A204.1 (cell line): Measurements from ENCODE around the gene INSC.
"Not testable (repeated sequence)": the region's sequence is repeated elsewhere in the genome, so short reads cannot be mapped to it uniquely, and the experiment has no call there.

ENCODE experiments used
- FAIRE-seq: peaks from 2 replicates; lab custom pipeline; 2012; peaks lifted over from hg19 to GRCh38; lab: Jason Lieb, UNC

INSC gene, protein sequence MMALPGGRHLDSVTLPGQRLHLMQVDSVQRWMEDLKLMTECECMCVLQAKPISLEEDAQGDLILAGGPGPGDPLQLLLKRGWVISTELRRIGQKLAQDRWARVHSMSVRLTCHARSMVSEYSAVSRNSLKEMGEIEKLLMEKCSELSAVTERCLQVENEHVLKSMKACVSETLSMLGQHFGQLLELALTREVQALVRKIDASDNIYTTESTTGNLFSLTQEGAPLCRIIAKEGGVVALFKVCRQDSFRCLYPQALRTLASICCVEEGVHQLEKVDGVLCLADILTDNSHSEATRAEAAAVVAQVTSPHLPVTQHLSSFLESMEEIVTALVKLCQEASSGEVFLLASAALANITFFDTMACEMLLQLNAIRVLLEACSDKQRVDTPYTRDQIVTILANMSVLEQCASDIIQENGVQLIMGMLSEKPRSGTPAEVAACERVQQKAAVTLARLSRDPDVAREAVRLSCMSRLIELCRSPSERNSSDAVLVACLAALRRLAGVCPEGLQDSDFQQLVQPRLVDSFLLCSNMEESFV

DNA sequence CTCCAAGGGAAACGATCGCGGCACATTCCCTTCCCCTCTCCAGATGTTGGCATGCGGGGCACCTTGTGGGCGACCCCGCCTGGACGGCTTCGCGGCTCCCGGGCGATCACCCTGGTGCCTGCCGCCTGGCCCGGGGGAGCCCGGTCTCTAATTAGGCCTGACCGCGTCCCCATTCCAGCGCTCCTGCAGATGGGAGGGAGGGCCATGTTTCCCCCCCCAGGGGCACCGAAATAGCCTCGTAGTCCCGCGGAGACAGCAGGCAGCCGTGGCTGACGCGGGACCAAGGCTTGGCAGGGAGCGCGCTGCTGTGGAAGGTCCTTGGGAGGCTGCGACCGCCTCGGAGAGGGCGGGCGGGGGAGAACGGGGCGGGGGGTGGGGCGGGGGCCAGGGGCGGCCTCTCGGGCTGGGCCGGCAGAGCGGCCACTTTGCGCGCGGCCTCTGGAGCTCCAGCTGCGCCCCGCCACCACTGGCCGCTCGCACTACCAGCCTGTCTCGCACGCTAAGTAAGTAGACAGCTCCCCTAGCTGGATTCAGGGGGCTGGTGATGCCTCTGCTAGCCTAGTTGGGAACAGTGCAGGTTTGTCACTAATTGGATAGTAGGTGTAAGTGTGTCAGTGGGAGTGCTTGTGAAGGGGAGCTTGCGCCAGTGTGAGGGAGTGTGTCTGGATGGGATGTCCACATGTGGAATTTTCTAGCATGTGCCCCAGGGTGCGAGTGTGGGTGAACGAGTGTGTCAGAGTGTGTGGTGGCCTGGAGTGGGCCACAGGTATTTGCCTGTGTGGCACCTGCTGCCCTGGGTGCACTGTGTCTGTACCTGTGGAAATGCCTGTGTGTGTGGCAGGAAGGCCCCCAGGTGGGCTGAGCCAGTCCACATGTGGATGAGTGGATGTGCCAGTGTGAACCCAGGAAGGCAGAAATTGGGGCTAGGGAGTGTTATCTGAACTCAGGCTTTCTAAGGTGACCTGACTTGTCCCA is at the start of gene INSC:
TSS of gene INSC (plus strand) at position 423 of the 975 bp plus-strand sequence. CDS start 34,252 bp downstream, outside the sequence.
- no peak for FAIRE-seq

GRCh38 chr11:15069751-15070150 is 45.0 kb upstream of the INSC start:
- not testable (repeated sequence) for FAIRE-seq

DNA sequence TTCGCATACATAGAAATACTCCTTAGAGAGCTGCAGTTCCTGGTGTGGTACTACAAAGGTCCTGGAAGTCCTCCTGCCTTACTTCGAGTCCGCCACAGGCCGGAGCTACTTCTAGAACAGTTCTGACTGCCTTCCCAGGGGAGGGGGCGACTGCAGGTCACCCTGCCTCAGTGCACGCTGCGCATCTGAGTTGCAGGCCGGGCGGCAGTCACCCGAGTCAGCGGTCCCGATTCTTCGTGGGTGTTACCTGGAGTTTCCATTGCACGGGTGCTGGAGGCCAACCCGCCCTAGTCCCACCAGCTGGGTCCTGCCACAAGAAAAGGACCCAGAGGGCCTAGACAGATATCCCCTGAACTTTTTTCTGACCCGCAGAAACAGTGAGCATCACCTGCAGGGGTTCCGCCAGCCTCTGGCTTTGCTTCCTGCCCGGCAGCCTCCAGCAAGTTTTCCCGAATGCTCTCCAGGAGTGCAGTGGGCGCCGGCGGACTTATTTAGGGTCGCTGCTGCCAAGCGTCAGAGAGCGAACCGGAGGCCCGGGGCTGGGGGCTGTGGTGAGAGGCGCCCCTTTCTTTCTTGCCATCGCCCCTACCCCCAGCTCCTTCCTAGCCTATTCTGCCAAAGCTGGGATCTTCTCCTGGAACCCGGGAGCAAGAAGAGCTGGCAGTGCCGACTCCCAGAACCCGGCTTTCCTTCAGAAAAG is 43.0 kb upstream of the INSC start:
- FAIRE-seq: no peak

DNA sequence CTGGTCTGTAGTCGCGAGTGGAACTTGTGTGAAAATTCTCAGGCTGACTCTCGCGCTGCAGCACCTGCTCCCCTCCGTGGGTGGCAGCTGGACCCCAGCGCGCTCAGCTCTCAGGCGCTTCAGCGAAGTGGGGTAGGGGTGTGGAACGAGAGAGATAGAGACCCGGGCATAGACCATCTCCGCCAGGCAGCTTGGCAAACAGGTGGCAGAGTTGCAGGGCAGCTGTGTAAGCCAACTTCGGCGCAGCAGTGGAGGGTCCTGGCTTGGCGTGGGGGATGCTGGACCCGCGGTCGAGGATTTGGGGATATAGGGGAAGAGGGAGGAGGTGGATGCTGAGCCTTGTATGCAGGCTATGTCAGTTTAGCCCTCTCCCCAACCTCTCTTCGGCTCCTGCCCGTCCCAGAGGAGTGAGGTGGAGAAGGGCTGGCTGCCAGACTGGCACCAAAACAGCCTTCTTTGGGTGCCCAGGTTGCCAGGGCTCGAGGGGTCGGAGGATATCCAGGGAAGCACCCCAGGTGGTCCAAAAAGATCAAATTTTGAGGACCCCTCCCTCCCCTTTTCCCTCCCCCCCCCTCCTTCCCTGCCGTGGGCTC is 42.1 kb upstream of the INSC start:
- FAIRE-seq: no peak

DNA sequence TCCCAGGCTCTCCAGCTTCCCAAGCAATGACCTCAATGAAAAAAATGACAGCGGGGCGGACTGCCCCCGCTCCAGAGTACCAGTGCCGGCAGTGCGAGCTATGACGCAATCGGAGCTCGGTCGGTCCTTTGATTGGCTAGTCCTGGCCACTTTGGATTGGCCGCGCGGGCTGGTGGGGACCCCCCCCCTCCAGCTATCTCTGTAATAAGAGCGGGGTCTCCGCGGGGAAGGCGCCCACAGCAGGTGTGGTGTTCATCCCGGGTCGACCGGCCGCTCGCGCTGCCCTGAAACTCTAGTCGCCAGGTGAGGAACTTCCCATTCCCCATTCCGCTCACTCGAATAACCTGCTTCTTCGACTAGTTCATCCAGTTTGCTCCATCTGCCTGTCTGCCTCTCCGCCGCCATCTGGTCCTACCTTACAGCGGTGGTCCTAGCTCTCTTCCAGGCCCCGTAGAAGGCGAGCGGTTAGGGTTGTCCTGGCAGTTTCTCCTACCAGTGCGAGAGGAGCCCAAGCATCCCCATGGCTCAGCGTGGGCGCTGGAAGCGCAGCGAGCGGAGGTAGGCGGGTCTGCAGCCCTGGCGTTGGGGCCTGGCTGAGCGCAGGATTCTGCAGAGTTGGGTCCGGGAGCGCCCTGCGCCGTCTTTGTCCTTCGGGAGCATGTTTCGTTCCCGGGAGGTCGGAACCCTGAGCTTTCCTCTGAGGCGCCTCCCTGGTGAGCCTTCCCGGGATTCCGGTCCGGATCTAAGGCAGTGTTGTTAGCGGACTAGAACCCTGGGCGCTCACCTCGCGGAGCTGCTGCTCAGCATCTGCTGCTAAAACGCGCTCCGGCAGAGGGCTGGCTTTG is 41.1 kb upstream of the INSC start, which contains the start of gene CALCB:
TSS of gene CALCB (plus strand) at position 233 of the 845 bp plus-strand sequence. CDS start 1,126 bp downstream, outside the sequence.
- FAIRE-seq: no peak

GRCh38 chr11:15074206-15075161 is 40.2 kb upstream of the INSC start:
- FAIRE-seq: no peak

GRCh38 chr11:15075162-15075526 is 39.6 kb upstream of the INSC start:
- no peak for FAIRE-seq

DNA sequence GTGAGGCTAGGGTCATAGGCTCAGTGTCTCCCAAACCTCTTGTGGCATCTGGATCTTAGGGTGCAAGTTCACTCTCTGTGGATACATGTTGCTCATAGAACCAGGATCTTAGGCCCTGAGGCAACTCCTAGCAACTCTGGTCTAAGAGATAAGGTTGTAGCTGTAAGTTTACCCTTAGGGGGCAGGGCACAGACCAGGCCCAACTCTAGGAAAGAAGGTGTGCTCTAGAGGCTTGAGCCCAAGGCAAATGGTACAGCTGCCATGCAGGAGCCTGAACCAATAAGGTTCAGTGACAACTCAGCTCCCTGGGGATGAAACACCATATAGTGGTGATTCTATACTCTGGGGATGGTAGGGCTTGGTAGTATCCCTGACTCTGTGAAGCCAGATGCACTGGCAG is 23.5 kb upstream of the INSC start:
- FAIRE-seq: no peak

DNA sequence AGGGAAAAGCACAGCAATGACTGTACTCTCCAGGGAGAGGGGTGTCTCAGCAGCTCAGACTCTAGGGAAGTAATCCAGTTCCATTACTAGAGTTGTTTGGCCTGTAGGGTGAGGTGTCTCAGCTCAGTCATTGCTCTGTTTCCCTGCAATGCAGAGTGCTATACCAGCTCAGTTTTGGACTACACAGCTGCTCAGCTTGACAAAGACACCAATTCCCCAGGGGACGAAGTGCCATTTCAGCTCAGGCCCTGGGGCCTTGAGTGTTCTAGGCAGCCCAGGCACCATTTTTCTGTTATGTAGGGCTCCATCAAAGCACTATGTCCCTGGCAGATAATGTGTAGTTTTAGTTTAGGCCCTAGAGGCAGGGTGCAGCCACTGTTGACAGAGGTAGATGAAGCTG is 23.1 kb upstream of the INSC start:
- FAIRE-seq: no peak

- no peak for FAIRE-seq
These were observed 21.3 kb upstream of the INSC start for GRCh38 chr11:15093432-15093831.

- FAIRE-seq: no peak
These were observed 18.9 kb upstream of the INSC start for GRCh38 chr11:15095736-15096228.

- no peak for FAIRE-seq
These were observed 17.3 kb upstream of the INSC start for GRCh38 chr11:15097411-15097810.

GRCh38 chr11:15099267-15099666 is 15.5 kb upstream of the INSC start:
- no peak for FAIRE-seq

GRCh38 chr11:15101072-15101709 is 13.5 kb upstream of the INSC start:
- peak; percentile 46 for FAIRE-seq

DNA sequence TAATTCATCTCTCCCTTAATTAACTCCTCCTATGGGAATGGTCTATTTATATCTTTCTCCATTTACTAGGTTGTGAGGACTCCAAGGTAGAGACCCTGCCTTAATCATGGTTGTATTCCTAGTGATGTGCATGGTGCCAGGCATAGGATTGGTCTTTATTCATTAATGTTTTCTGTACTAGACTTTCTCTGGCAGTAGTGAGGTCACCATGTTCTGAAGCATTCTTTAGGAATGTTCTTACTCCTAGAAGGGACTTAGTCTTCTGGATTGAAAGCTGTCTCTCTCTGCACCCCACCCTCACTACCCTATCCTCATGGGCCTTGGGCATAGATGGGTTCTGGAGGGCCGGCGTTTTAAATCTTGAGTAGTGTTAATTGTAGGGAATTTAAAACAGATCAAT is 10.6 kb upstream of the INSC start:
- FAIRE-seq: no peak

- no peak for FAIRE-seq
These were observed 8.3 kb upstream of the INSC start for GRCh38 chr11:15106201-15106965.

DNA sequence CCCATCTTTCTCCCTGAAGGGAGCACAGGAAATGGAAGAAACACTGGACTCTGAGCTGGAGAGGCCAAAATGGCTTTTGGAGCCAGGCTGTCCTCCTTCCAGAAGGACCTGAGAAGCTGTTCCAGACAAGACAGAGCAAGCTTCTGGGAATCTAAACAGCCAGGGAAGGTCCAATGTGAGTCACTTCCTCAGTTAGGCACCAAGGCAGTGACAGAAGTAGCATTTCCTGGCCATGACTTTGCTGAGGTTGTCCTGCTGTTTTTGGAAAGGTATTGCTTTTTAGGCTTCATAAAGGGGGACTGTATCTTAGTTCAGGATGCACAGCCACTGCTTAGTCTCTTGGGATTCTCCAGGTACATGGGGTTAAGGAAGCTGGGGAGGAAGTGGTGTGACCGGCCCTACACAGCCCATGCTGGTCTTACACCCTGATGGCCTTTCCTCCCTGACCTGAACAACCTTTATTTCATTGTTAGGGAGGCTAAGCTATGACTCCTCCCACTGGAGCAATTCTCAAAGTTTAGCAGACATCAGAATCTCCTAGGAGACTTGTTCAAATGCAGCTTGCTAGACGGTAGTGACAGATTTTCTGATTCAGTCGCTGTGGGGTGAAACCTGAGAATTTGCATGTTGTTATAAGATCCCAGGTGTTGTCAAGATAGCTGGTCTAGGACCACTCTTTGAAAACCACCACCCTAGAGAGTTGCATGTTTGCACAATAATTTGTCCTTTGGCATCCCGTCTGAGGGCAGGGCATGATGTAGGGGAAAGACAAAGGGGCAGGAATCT is 6.8 kb upstream of the INSC start:
- FAIRE-seq: no peak
